SU-DHL-6 (cell line): ENCODE measurements around the gene XRCC1.

ENCODE experiments used
- H2AFZ ChIP-seq: fragments of 200-600 bp; sonication (generic); 2 replicates; pipeline ENCODE4 v1.6.1; 2014; ENCODE audit warnings: low read depth, mild to moderate bottlenecking, moderate library complexity, mixed read lengths, antibody characterized with exemption, low read length; ENCODE audit not compliant: severe bottlenecking
- H3F3A ChIP-seq: fragments of 200-600 bp; shearing (Covaris generic); 2 replicates; pipeline ENCODE4 v1.6.0; 2016; ENCODE audit warnings: antibody characterized with exemption, mild to moderate bottlenecking; ENCODE audit not compliant: insufficient read depth
- H3K27ac ChIP-seq: fragments of 200-600 bp; sonication (generic); 2 replicates; pipeline ENCODE4 v1.5.1; 2016; ENCODE audit warnings: low read depth, mild to moderate bottlenecking, low read length, moderate library complexity, mixed read lengths
- H3K27me3 ChIP-seq: fragments of 200-600 bp; sonication (generic), shearing (Covaris generic); 2 replicates; pipeline ENCODE4 v1.6.0; 2014; ENCODE audit warnings: mild to moderate bottlenecking, low read length
- H3K36me3 ChIP-seq: fragments of 200-600 bp; sonication (generic); 2 replicates; pipeline ENCODE4 v1.6.1; 2014; ENCODE audit warnings: mild to moderate bottlenecking, low read length, mixed read lengths
- H3K4me2 ChIP-seq: fragments of 300-600, 200-600 bp; shearing (Covaris generic), sonication (generic); 2 replicates; pipeline ENCODE4 v1.6.0; 2014; ENCODE audit warnings: low read length, low read depth, mild to moderate bottlenecking; ENCODE audit not compliant: poor library complexity, severe bottlenecking
- H3K4me3 ChIP-seq: fragments of 200-600 bp; sonication (generic); 2 replicates; pipeline ENCODE4 v1.5.1; 2014; ENCODE audit warnings: antibody characterized with exemption, low read length, mild to moderate bottlenecking, mixed read lengths; ENCODE audit not compliant: insufficient read depth, poor library complexity, severe bottlenecking
- H3K79me2 ChIP-seq: fragments of 200-600 bp; sonication (generic); 2 replicates; pipeline ENCODE4 v1.6.1; 2014; ENCODE audit warnings: mild to moderate bottlenecking, low read length, moderate library complexity; ENCODE audit not compliant: insufficient read depth
- H3K9ac ChIP-seq: fragments of 200-600 bp; sonication (generic); 2 replicates; pipeline ENCODE4 v1.7.0; 2014; ENCODE audit warnings: mild to moderate bottlenecking, low read length
- H3K9me2 ChIP-seq: fragments of 200-600 bp; sonication (generic); replicated peaks from 2 replicates; pipeline ENCODE4 v1.6.1; 2014; ENCODE audit warnings: low read length; ENCODE audit not compliant: insufficient read depth
- H3K9me3 ChIP-seq: fragments of 200-600 bp; sonication (generic); 2 replicates; pipeline ENCODE4 v1.6.1; 2014; ENCODE audit warnings: low read length, mixed read lengths; ENCODE audit not compliant: insufficient read depth
- H4K20me1 ChIP-seq: fragments of 200-600 bp; sonication (generic); 2 replicates; pipeline ENCODE4 v1.6.1; 2014; ENCODE audit warnings: low read depth, mild to moderate bottlenecking, antibody characterized with exemption, low read length, moderate library complexity, mixed read lengths
- CTCF ChIP-seq: fragments of 200-600 bp; sonication (generic); IDR thresholded peaks from one replicate; pipeline ENCODE4 v1.5.1; 2017; ENCODE audit warnings: antibody characterized with exemption, mild to moderate bottlenecking, low read length, moderate library complexity; ENCODE audit not compliant: insufficient read depth, poor library complexity, severe bottlenecking
- EZH2phosphoT487 ChIP-seq: fragments of 200-600 bp; sonication (generic), shearing (Covaris generic); conservative IDR thresholded peaks from 2 replicates; pipeline ENCODE4 v1.6.1; 2018; ENCODE audit warnings: mild to moderate bottlenecking, antibody characterized with exemption, low read length, moderate library complexity, mixed read lengths

XRCC1 gene

GRCh38 chr19:43506629-43507028 is 68.7 kb downstream of the XRCC1 start:
- no peaks in the 10 kb centered on the region for H3K79me2 ChIP-seq
- no peaks in the 10 kb centered on the region for H4K20me1 ChIP-seq
- H3F3A ChIP-seq: 0 out of 2 replicates have a peak, but pooled peaks cover 4% of the 10 kb centered on the region
- H3K4me3 ChIP-seq: no peak overlapping the region
- H3K4me2 ChIP-seq: no peak overlapping the region
- H3K9me3 ChIP-seq: no peaks in the 10 kb centered on the region
- H3K9ac ChIP-seq: no peak overlapping the region
- H3K36me3 ChIP-seq: no peaks in the 10 kb centered on the region
- no peak overlapping the region for H3K27ac ChIP-seq
- no peak for TF ChIP-seq EZH2phosphoT487
- no peak for TF ChIP-seq CTCF
- no peaks in the 10 kb centered on the region for H3K27me3 ChIP-seq
- H3K9me2 ChIP-seq: no peaks in the 10 kb centered on the region
- H2AFZ ChIP-seq: no peak overlapping the region

- H2AFZ ChIP-seq: no peak overlapping the region
Measured at GRCh38 chr19:43505941-43506340, 69.4 kb downstream of the XRCC1 start.

GRCh38 chr19:43505186-43505456 is 70.2 kb downstream of the XRCC1 start:
- no peaks in the 10 kb centered on the region for H3K79me2 ChIP-seq
- TF ChIP-seq EZH2phosphoT487: no peak
- TF ChIP-seq CTCF: no peak
- no peaks in the 10 kb centered on the region for H3K36me3 ChIP-seq
- H3K9me2 ChIP-seq: no peaks in the 10 kb centered on the region
- H2AFZ ChIP-seq: peak overlapping the region; percentile 99
- H3K9ac ChIP-seq: no peak overlapping the region
- H4K20me1 ChIP-seq: no peaks in the 10 kb centered on the region
- H3K4me2 ChIP-seq: peak overlapping the region; percentile 97
- no peaks in the 10 kb centered on the region for H3K27me3 ChIP-seq
- no peak overlapping the region for H3K27ac ChIP-seq
- 0 out of 2 replicates have a peak, but pooled peaks cover 4% of the 10 kb centered on the region for H3F3A ChIP-seq
- H3K9me3 ChIP-seq: no peaks in the 10 kb centered on the region
- no peak overlapping the region for H3K4me3 ChIP-seq

More at GRCh38 chr19:43505941-43506340, 69.4 kb downstream of the XRCC1 start:
- no peak overlapping the region for H3K9ac ChIP-seq
- H3K36me3 ChIP-seq: no peaks in the 10 kb centered on the region
- no peak overlapping the region for H3K4me2 ChIP-seq
- H3K9me3 ChIP-seq: no peaks in the 10 kb centered on the region
- H3K79me2 ChIP-seq: no peaks in the 10 kb centered on the region
- H3F3A ChIP-seq: 0 out of 2 replicates have a peak, but pooled peaks cover 4% of the 10 kb centered on the region
- H3K27ac ChIP-seq: no peak overlapping the region
- no peaks in the 10 kb centered on the region for H3K9me2 ChIP-seq
- no peak for TF ChIP-seq EZH2phosphoT487
- TF ChIP-seq CTCF: no peak
- H4K20me1 ChIP-seq: no peaks in the 10 kb centered on the region
- no peaks in the 10 kb centered on the region for H3K27me3 ChIP-seq
- H3K4me3 ChIP-seq: no peak overlapping the region
